ENCODE results near the gene SYT17.

Gene SYT17

DNA sequence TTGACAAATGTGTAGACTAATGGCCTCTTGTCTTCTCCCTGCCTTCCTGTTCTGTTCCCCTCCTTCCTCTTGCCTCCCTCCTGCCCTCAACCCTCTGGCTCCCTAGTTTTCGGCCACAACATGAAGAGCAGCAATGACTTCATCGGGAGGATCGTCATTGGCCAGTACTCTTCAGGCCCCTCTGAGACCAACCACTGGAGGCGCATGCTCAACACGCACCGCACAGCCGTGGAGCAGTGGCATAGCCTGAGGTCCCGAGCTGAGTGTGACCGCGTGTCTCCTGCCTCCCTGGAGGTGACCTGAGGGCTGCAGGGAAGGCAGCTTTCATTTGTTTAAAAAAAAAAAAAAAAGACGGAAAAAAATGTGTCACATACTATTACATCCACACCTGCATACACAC is 98.7 kb downstream of the SYT17 start:
- no peak for DNase-seq

DNA sequence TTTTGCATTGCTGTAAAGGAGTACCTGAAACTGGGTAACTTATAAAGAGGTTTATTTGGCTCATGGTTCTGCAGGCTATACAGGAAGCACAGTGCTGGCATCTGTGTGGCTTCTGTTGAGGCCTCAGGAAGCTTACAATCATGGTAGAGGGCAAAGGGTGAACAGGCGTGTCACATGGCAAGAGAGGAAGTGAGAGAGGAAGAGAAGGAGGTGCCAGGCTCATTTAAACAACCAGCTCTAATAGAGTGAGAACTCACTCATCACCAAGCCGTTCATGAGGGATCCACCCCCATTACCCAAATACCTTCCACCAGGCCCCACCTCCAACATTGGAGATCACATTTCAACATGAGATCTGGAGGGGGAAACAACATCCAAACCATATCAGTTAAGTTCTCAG is 101.1 kb downstream of the SYT17 start:
- DNase-seq, result no peak

DNA sequence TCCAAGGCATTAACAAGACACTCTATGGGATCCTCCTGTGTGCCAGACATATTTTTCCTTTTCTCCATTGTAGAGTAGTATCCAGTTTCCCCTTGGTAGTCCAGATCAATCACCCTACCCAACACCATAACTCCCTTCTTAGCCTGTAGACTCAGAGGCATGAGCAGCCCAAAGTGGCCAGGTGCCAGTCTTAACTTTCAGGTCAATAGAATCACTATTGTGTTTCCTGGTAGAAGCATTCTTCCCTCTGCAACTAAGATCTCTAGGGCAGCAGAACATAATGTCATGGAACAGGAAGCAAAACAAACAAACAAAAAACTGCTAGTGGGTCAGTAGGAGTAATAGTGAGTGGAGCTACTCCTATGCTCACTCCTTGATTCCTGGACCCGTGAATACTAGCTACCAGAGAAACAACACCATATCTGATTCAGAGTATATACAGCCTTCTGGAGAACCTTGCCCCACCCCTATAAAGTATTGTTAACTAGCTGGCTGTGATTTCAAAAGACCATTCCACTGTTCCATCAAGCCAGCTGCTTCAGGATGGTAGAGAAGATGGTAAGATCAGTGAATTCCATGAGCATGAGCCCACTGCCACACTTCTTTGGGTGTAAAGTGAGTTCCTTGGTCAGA is 106.2 kb downstream of the SYT17 start:
- no peak for DNase-seq

DNA sequence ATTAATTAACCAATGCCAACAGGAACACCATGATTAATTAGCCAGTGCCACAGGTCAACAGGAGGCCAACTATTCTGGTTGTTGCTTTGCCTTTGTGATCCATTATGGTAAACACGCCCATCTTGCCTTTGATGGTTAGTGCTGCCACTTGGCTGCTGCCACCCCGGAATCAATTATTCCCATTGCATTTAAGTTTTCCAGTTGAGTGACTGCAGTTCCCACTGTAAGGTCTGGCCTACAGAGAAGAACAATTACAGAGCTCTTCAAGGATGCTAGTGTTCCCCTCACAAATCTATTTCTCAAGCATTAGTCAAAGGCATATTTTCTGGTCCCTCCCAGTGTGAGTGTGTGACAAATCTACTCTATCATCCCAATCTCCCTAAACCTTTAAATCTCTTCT is 110.4 kb downstream of the SYT17 start:
- DNase-seq, result no peak

DNA sequence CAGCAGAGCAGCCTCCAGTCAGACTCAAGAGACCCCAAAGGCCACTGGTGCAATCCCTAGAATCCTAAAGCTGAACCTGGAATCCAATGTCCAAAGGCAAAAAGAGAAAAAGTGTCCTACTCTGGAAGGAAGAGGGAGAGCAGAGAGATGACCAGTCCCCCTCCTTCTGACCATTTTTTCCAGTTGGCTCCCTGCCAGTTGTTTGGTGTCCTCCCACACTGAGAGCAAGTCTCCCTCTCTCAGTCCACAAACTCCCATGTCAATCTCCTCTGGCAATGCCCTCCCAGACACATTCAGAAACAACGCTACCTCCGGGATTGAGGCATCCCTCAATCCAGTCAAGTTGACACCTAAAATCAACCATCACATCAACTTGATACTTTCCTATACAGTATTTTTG is 113.2 kb downstream of the SYT17 start:
- no peak for DNase-seq

DNA sequence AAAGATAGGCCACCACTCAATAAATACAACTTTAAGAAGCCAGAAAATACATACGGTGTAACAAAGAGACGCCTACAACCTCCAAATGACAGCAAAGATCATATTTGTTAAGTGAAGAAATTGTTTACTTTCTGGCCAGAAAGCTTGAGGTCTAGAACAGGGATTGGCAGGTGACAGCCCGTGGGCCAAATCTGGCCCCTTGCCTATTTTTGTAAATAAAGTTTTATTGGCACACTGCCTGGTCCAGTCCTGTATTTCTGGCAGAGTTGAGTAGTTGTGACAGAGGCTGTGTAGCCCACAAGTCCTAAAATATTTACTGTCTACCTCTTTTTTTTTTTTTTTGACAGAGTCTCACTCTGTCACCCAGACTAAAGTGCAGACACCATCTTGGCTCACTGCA is 114.1 kb downstream of the SYT17 start:
- no peak for DNase-seq

DNA sequence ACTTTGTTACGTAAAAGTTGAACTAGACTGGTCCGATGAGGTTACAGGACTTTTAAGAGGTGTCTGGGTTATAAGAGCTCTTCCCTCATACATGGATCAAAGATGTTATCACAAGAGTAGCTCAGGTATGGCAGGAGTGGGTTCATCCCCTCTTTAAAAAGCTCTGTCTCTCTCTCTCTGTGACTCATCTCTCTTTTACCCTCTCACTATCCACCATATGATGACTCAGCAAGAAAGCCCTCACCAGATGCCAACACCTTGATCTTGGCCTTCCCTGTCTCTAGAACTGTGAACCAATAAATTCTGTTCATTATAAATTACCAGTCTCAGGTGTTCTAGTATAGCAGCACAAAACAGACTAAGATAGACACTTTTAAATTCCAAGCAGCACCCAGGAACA is 115.6 kb downstream of the SYT17 start:
- no peak for DNase-seq

DNA sequence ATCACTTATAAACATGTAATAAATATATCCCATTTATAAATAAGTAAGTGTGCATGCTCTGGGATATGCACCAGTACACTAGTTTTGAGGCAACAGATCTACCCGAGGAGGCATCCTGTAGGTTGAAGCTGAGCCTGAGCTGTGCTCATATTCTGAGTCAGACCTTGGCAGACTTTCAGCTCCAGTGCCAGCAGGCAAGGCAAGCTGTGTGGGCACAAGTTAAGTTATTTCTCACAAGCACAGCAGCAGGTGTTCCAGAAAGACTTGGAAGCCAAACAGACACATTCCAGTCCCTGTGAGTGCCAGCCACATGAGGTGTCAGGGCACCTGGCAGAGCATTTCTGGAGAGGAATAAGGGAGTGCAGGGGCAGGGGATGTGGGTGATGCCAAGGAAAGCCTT is 116.2 kb downstream of the SYT17 start:
- peak in 1 of 2 experiments; percentile 12 for DNase-seq

DNA sequence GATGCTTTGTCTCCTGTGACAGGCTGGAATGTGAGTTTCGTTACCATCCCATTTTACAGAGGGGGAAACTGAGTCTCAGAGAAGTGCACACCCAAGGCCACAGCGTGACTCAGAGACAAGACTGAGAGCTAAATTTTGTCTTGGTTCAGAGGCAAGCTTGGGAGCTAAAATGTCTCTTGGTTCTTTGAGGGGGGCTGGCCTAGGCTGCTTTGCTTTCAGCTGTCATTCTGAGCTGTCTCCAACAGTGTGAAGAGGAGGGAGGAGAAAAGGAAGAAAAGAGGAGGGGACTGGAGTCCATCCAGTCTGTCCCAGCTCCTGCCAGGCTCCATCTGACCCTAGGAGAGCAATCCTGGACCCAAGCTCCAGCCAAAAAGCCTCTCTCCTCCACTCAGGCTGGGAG is 117.4 kb downstream of the SYT17 start, which contains the start of gene CLEC19A:
Gene CLEC19A, plus strand, starts transcription at position 301 of the 400 bp plus-strand sequence. CDS start 121 bp downstream, outside the sequence.
- DNase-seq, result no peak

DNA sequence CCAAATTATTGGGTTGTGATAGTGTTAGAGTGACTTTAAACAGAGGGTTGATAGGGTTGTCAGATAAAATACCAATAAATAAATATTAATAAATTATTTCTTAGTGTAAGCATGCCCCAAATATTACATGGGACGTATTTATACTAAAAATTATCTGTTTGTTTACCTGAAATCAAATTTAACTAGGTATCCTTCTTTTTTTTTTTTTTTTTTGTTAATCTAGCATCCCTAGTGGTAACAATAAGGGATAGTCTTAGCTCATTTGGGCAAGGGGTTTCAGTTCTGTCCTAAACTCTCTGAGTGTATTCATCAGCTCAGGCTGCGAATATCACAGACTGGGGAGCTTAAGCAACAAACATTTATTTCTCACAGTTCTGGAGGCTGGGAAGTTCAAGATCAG is 118.8 kb downstream of the SYT17 start:
- DNase-seq, result no peak

DNA sequence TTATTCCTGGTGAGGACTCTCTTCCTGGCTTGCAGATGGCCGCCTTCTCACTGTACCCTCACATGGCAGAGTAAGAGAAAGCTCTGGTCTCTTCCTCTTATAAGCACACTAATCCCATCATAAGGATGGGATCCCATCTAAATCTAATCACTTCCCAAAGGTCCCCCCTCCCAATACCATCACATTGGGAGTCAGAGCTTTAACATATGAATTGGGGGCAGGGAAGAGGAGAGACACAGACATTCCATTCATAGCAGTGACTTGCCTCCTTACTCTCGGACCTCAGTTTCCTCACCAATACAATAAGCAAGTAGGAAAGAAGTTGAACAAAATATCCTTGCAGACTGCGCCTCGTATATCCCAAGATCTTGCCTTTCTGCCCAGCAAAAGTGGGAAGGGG is 119.2 kb downstream of the SYT17 start:
- DNase-seq, result no peak

DNA sequence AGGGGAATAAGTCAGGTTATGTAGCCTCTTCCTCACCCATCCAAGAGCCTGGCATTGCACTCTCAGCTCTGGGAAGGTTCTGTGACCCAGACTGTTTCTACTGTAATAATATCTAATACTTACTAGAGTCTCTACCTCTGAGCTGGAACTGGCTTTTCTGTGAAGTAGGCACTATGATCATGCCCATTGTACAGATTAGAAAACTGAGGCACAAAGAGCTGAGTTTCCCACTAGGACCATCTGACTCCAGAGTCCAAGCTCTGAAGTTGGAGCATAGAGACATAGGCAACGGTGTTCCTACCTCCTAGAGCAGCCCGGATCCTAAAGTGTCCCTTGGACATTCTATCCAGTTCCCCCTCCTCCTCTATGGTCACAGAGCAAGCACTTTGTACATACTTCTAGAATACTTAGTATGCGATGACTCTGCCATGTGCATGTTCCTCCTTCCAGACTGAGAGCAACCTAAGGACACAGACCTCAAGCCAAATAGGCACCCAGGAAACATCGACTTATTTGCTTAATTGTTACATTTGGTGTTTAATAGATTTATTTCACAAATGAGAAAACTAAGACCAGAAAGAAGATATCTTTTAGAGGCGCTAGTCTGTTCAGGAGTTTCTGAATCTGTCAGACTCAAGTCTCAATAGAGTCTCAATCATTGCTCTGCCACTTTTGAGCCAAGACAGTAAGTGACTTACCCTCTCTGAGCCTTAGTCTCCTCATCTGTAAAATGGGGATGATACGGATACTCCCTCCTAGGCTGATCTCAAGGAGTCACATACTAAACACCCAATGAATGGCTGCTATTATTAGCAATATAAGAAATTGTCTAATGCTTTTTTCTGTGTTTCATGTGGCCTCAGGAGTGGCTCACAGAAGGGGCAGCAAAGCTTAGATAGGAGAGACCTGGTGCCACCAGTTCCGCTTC is 121.1 kb downstream of the SYT17 start:
- DNase-seq, result no peak

DNA sequence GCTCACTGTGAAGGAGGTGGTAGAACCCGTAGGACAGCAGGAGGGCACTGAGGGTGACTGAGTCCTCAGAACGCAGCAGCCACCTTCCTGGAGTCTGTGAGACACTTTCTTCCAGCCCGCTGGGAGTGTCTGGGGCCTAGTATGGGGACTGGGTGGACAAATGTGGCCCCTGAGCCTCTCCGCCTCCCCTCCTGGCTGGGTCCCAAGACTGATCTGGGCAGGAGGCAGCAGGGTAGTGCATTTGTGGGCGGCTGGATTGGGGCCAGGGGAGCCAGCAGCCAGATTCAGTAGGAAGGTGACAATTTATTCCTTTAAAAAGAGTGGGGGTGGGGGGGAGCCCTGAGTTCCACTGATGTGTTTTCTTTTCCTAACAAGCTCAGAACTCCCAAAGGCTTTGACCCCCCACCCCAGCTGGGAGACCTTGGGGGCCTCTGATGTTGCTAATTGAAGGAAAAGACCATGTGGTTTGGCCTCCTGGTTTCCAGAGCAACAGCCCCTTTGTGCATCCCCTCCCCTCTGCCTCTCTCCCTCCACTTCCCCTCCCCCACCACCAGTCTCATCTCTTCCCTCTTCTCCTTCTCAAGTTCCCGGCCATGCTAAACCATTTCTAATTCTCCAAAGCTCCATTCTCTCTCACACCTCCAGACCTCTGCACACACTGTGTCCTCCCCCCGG is 121.9 kb downstream of the SYT17 start:
- DNase-seq, result peak; percentile 6 to 13

DNA sequence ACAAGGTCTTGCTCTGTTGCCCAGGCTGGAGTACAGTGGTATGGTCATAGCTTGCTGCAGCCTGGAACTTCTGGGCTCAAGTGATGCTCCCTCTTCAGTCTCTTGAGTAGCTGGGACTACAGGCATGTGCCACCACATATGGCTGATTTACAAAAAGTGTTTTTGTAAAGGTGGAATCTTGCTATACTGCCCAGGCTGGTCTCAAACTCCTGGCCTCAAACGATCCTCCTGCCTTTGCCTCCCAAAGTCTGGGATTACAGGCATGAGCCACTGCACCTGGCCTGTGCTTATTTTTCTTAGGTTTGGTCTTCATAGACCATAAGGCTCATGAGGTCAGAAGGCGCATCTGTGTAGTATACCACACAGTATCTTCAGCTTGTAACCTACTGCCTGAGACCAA is 122.8 kb downstream of the SYT17 start:
- DNase-seq, result no peak

DNA sequence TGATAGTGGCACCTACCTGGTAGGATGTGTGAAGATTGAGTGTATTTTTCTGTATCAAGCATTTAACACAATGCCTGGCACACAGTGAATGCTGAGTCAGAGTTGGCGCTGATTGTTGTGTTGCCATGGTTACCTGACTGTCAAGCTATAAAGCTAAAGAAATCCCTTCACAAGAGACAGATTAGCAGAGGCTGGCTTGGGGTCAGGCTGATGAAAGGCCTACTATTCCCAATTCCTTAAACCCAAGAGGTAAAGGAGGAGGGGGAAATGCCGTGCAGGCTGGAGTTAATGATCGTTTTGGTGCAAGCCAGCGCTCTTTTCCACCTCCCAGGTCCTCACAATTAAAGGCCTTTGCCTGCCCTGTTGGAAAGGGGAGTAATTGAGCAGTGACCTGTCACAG is 123.4 kb downstream of the SYT17 start:
- DNase-seq, result peak in 1 of 2 experiments; percentile 3

DNA sequence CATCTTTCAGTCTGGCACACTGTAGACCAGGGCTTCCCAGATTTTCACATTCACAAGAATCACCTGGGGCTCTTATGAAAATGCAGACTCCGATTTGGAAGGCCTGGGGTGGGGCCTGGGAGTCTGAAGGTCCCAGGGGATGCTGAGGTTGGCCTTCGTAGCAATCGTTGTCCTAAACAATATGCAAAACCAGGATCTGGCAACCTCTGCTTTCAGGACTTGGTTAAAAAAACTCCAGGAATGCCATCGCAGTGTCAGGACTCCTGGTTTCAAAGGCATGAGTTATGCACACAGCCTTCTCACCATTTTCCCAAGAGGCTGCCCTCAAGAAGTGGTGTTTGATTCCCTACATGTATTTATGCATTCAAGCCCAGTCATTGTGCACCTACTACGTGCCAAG is 124.1 kb downstream of the SYT17 start:
- DNase-seq, result no peak

DNA sequence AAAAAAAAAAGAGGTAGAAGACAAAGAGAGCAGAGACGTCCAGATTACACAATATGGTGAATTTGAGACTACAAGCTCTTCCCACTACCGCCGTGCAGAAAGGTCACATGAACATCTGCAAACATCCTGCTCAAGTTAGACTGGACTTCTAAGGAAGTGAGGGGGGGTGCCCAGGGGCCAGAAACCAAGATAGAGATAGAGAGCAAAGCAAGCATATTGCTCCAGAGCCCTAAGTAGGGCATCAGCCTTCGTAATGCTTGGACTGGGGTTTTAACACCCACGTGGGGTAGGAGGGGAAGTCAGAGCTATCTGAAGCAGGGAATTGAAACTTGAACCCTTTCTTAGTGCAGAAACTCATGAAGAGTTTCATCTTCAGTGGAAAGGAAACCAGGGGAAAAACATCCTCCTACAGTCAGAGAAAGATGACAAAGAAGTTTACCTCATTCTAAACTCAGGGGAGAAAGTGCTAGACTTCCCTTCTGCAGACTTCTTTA is 126.2 kb downstream of the SYT17 start:
- no peak for DNase-seq

DNA sequence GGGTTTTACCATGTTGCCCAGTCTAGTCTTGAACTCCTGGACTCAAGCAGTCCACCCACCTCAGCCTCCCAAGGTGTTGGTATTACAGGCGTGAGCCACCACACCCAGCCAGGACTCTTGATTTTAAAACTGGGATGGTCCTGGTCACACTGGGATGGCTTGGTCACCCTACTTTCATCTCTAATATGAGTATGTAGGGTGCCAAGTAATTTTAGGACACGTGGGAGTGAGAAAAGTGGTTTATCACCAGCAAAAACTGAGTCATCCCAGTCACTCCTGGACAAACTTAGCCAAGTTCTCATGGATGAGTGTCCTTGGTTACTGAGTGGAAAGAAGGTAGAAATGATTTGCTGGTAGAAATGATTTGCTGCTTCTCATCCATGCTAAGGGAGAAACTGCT is 127.4 kb downstream of the SYT17 start:
- DNase-seq, result no peak

DNA sequence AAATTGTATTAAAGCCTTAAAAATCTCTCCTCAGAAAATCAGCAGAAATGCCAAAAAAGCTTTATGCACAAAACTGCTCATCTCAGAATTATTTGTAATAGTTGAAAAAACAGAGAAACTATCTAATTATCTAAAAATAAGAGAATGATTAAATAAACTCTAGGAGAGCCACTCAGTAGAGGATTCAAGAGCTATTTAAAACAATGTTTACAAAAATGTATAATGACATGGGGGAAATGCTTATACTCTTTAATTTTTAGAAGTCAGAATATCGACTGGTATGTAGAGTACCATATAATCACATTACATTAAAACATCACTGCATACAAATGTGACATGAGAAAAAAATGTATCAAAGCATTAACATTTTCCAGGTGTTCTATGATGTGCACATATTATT is 129.4 kb downstream of the SYT17 start:
- no peak for DNase-seq

DNA sequence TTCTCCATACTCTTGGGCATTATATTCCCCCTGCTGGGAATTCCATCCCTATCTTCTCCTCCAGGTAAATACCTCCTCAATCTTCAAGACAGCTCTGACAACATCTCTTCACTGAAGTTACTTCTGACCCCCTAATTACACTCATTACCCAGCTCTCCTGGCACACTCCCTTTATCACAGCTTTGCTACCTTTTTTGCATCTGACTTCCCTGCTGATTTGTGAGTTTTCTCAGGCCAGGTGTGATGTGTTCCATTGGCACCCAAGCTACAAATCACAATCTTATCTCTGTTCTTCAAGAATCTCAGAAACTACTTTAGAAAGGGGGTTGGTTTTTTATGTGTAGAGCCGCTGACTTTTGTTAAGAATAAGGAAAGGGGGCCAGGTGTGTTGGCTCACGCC is 131.5 kb downstream of the SYT17 start:
- DNase-seq, result no peak

DNA sequence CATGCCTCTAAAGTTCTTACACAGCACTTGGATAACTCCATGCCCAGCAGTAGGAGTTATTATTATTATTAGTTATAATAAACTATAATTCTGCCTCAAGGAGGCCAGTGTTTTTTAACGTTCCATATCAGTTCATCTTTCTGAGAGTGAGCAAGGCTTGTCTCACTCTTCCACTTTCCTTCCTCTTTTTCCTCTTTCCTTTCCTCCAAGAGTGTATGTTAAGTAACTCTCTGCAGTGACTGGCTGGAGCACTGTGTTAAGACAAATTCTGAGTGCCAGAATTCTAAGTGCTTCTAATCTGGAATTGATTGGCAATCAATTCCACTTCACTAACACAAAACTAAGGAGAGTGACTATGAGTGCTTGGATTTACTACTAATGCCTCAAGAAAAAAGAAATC is 133.9 kb downstream of the SYT17 start:
- no peak for DNase-seq

DNA sequence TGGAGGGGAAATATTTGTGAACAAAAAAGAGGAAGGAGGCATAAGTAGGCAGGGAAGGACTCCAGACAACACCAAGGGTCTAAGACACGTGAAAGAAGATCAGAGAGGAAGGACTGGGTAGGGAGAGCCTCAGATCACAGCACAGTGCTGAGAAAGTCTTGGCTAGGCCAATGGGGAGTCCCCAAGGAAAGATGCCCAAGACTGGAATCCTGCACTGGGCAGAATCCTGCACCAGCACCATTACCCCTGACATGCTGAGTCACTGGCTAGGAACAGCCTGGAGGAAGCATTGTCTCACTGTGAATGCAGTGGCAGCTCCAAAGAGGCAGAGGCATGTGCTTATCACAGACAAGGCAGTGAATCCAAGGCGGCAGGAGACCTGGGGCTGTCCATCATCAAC is 136.7 kb downstream of the SYT17 start:
- no peak for DNase-seq

DNA sequence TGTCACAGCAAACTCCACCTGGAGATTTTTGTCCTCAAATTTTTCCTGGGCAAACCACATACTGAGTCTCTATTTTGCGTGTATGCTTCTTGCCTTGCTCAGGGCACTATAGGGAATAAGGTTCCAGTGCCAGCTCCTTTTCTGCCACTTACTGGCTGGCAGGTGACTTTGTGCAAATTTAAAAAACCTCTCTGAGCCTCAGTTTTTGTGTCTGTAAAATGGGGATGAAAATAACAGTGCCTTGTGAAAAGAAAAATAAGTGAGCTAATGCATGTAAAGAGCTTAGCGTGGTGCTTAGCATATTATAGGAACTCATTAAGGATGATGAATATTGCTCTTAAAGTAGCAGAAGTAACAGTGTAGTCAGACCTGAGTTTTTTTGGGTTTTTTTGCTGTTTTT is 137.4 kb downstream of the SYT17 start:
- DNase-seq, result no peak
